PFSK-1 (cell line): ENCODE results near the gene DLGAP4.

Experiments used
- FOXP2 ChIP-seq: optimal IDR thresholded peaks from 2 replicates; pipeline ENCODE3; 2011; ENCODE audit warnings: borderline replicate concordance, control low read depth, inconsistent platforms; ENCODE audit not compliant: insufficient read depth; ENCODE audit errors: extremely low read length, extremely low read depth
- POLR2AphosphoS5 ChIP-seq: IDR thresholded peaks from 2 replicates; pipeline ENCODE4 v1.6.1; 2012; ENCODE audit warnings: low read depth, mild to moderate bottlenecking, control low read depth, low read length, moderate library complexity
- REST ChIP-seq, 2 experiments: IDR thresholded peaks; 2 replicates each; pipeline versions ENCODE4 v1.6.1 to v1.8.0; 2011 to 2012; ENCODE audit warnings: low read depth in 2 of 2, low read length in 2 of 2, control low read depth in 1 of 2, inconsistent platforms in 1 of 2, mild to moderate bottlenecking in 1 of 2, moderate library complexity in 1 of 2; ENCODE audit not compliant: insufficient read depth in 1 of 2
- SIN3A ChIP-seq: IDR thresholded peaks from 2 replicates; pipeline ENCODE4 v1.6.1; 2012; ENCODE audit warnings: mild to moderate bottlenecking, low read length, moderate library complexity, borderline replicate concordance; ENCODE audit not compliant: insufficient read depth
- TAF1 ChIP-seq: IDR thresholded peaks from 2 replicates; pipeline ENCODE4 v1.6.1; 2012; ENCODE audit warnings: low read length, control low read depth, borderline replicate concordance; ENCODE audit not compliant: insufficient read depth

DNA sequence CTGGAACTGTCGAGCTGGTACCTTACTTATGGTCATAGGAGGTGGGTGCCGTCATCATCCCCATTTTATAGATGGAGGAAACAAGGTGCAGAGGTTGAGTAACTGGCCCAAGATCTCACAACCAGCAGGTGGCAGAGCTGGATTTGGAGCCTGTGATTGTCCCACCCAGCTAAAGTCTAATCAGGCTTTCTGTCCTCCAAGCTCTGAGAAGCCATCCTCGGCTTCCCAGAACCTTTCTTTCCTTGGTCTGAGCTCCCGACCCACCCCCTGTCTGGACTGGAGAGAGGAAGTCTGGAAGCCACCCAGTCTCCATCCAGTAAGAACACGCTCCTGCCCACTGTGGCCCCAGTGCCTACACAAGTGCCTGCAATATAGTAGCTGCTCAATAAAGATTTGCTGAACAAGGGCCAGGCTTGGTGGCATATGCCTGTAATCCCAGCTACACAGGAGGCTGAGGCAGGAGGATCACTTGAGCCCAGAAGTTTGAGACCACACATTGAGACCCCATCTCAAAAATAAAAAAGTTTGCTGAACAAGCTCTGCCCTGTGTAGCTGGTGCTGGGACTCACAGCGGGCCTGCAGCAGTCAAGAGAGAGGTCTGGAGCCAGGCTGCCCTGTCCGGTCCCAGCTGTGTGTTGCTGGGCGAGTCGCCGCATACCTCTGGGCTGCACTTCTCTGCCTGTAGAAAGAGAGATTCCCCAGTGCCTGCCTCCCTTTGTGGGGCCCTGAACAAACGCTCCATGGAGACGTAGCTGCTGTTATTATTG is 32.5 kb upstream of the DLGAP4 start:
- TF ChIP-seq TAF1 (no peak), SIN3A (no peak), POLR2AphosphoS5 (no peak), REST (IDR thresholded peaks at IDR 0.05; ENCODE audit: insufficient read depth in 1 of 2, low read depth in 2 of 2, low read length in 2 of 2) (no peak), FOXP2 (no peak)
